NCI-H446 treated with DMSO at 0.1 percent for 48 hours (cell line): ENCODE measurements around the gene TPO.

Source experiments
- DNase-seq: peaks from one replicate; lab custom pipeline; 2025; lab: John Stamatoyannopoulos, UW

The TPO gene

GRCh38 chr2:1521878-1522830, 108.9 kb downstream of the TPO start:
- no peak for DNase-seq

GRCh38 chr2:1527153-1527992, 114.1 kb downstream of the TPO start:
- DNase-seq, result no peak

GRCh38 chr2:1528273-1529064, 115.2 kb downstream of the TPO start:
- no peak for DNase-seq

- DNase-seq, result no peak
Measured at GRCh38 chr2:1538663-1539062, 125.4 kb downstream of the TPO start.

DNA sequence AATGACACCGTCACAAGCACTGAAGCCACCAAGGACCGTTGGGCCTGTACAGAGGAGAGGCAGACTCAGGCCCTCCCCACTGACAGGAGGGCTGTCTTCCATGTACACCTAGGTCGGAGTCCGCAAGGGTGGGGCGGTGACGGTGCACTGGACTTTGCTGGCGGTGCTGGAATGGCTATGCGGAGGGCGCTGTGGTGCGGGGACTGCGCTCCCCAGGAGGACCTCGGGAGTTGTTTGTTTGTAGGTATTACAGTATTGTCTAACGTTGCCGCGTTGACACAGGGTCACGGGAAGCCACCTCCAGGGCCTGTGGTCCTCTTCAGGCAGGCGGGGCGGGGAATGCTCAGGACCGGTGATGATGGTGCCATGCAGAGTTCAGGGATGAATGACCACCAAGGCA, 126.2 kb downstream of the TPO start:
- no peak for DNase-seq

DNA sequence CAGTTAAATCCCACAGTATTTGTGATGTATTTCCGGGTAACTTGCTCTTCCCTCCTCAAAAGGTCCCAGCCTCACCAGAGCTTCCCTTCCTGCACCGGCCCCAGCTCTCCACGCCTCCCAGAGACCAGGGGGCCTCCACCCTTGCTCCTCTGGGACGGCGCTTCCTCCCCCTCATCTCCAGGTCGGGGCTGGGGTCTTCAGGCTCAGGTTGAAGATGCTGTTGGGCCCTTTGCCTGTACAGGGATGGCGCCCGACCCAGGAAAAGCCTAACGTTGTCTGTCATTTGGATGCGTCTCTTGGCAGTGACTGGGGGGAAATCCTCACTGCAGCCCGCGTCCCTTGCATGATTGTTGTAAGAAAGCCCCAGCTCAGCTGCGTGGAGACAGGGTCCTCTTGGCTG, 126.7 kb downstream of the TPO start:
- no peak for DNase-seq

GRCh38 chr2:1540481-1540880, 127.2 kb downstream of the TPO start:
- DNase-seq, result no peak

DNA sequence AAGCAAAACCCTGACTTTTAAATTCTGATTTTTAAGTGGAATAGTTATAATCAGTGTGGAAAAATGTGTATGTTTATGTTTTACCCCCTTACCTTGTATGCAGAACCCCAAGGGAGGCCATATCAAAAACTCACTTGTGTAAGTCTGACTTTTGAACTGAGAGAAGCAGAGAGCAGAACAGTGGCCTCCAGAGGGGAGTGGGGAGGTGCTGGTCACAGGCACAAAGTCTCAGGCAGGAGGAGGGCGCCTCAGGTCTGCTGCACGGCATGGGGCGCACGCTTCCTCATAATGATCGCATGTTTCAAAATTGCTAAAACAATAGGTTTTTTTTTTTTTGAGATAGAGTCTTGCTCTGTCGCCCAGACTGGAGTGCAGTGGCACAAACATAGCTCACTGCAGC, 127.8 kb downstream of the TPO start:
- DNase-seq, result no peak

- no peak for DNase-seq
Measured at GRCh38 chr2:1541819-1542475, 128.7 kb downstream of the TPO start.

GRCh38 chr2:1542971-1543370, 129.7 kb downstream of the TPO start:
- no peak for DNase-seq

- DNase-seq, result no peak
Measured at GRCh38 chr2:1543776-1544477, 130.7 kb downstream of the TPO start.

GRCh38 chr2:1544478-1545069, 131.3 kb downstream of the TPO start:
- no peak for DNase-seq

GRCh38 chr2:1546023-1546591, 132.8 kb downstream of the TPO start:
- DNase-seq, result no peak

DNA sequence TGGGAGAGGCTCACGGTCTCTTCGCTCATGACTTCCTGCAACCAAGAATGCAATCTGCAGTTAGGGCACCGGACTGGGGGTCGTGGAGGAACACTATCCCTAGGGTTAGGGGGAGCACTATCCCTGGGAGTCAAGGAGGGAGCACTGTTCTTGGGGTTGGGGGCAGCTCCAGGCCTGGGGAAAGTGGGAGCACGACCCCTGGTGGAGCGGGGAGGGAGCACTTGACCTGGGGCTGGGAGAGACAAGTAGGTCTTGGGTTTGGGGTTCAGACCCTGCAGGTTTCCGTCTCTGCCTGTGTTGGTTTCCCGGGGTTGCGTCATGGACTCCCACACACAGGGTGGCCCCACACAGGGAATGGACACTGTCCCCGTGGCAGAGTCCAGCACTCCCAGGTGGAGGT, 133.6 kb downstream of the TPO start:
- no peak for DNase-seq

DNA sequence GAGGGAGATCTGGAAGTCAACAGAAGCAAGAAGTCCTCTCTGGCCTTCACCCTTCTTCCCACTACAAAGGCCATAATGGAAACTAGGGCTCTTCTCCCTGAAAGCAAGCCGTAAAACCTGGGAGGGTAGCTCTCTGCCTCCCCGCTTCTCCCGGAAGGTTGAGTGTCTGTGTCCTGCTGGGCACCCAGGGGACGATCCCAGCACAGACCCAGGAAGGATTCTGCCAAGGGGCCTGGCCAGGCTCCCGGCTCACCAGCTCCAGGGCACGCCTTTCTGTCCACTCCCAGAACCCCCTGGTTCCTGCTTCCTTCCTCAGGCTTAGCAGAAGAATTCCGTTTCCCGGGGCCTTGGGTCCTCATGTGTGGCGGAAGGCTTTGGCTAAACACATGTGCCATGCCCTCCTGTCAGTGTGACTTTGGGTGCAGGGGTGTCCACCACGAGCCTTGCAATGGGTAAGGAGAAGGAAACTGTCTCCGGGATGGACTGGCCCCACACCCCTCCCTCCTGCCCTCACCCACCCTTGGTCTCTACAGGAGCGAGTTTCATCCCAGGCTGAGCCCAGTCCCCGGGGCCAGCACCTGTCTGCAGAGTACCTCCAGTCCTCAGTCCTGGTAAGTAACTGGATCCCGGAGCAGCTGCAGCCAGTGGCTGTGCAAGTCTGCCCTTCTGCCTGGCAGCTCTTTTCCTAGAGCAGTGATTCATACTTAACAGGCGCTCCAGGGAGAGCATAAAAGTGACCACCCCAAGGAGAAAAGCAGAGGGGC, 135.8 kb downstream of the TPO start:
- DNase-seq, result peak; percentile 4

DNA sequence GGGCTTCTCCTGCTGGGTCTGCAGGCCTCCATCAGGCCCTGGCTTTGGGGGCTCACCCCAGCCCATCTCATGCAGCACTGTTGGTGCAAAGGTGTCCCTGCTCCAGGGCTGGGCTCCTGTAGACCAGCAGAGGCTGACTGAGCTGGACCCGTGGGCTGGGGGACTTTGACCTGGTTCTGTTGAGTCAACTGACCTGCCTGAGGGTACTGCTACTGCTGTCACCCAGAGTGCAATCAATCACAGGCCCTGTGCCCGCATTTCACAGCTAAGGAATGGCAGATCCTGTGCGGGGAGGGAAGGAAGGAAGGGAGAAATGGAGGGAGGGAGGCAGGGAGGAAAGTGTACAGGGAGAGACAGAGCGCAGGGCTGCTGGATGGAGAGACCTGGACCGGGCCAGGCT, 136.8 kb downstream of the TPO start:
- DNase-seq, result no peak

- DNase-seq, result no peak
Measured at GRCh38 chr2:1550658-1551316, 137.5 kb downstream of the TPO start.

DNA sequence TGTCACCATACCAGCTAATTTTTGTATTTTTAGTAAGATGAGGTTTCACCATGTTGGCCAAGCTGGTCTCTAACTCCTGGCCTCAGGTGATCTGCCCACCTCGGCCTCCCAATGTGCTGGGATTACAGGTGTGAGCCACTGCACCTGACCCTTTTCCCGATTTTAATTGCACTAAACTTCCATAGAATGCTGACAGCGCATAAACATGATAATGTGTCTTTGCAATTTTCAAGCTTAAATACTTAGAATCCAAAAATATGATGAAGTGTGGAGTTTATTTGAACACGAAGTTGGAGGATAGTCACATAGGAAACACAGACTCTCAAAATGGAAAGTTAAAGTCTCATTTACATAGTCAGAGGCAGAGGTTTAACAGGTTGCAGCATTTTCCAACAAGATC, 138.6 kb downstream of the TPO start:
- DNase-seq, result no peak

DNA sequence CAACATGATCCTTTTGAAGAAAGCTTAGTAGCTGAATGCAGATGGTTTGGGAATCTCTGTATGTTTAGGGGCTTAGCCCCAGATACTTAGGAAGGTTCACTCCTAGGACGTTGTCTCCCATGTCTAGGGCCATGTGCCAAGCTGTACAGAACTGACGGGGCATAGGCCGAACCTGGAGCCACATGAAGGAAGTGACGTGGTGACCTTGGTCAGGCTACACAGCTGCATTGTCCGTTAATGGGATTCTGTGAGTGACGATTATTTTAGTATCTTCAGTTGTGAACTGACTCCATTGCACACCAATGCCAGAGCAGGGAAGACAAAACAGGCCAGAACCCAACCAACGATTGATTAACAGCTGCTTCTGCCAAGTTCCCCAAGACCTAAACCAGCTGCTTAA, 139.3 kb downstream of the TPO start:
- no peak for DNase-seq
